Loucy (cell line): ENCODE data around the gene CHCHD6.

Source experiments
- H2AFZ ChIP-seq: fragments of 200-600 bp; sonication (generic); 2 replicates; pipeline ENCODE4 v1.6.0; 2016; ENCODE audit warnings: antibody characterized with exemption, mild to moderate bottlenecking, low read length, moderate library complexity
- H3F3A ChIP-seq: fragments of 200-600 bp; 2 replicates; pipeline ENCODE4 v1.6.0; 2016; ENCODE audit warnings: antibody characterized with exemption, low read depth, mild to moderate bottlenecking
- H3K27me3 ChIP-seq: fragments of 200-600 bp; sonication (generic); 2 replicates; pipeline ENCODE4 v1.6.1; 2014; ENCODE audit warnings: low read length, mild to moderate bottlenecking; ENCODE audit not compliant: insufficient read depth, poor library complexity, severe bottlenecking
- H3K36me3 ChIP-seq: fragments of 200-600 bp; sonication (generic); 2 replicates; pipeline ENCODE4 v1.6.1; 2016; ENCODE audit warnings: low read length; ENCODE audit not compliant: insufficient read depth
- H3K4me1 ChIP-seq: fragments of 200-600 bp; sonication (generic); 2 replicates; pipeline ENCODE4 v1.5.1; 2014; ENCODE audit warnings: low read length, mild to moderate bottlenecking; ENCODE audit not compliant: insufficient read depth, poor library complexity, severe bottlenecking
- H3K4me2 ChIP-seq: fragments of 200-600 bp; sonication (generic); 2 replicates; pipeline ENCODE4 v1.6.0; 2014; ENCODE audit warnings: antibody characterized with exemption, low read length, low read depth, mild to moderate bottlenecking; ENCODE audit not compliant: poor library complexity, severe bottlenecking
- H3K4me3 ChIP-seq: fragments of 200-600 bp; sonication (generic); 2 replicates; pipeline ENCODE4 v1.5.1; 2014; ENCODE audit warnings: low read length, mild to moderate bottlenecking, mixed read lengths; ENCODE audit not compliant: poor library complexity, severe bottlenecking
- H3K79me2 ChIP-seq: fragments of 200-600 bp; sonication (generic); 2 replicates; pipeline ENCODE4 v1.6.1; 2014; ENCODE audit warnings: low read length; ENCODE audit not compliant: insufficient read depth
- H3K9ac ChIP-seq: fragments of 200-600 bp; sonication (generic); 2 replicates; pipeline ENCODE4 v1.6.0; 2014; ENCODE audit warnings: mild to moderate bottlenecking, low read depth, low read length, moderate library complexity; ENCODE audit not compliant: poor library complexity, severe bottlenecking
- H3K9me2 ChIP-seq: fragments of 200-600 bp; sonication (generic); replicated peaks from 2 replicates; pipeline ENCODE4 v1.6.1; 2016; ENCODE audit warnings: low read depth, low read length, mixed read lengths
- H3K9me3 ChIP-seq: fragments of 200-600 bp; sonication (generic); 2 replicates; pipeline ENCODE4 v1.6.1; 2014; ENCODE audit warnings: mild to moderate bottlenecking, antibody characterized with exemption, low read length, low read depth; ENCODE audit not compliant: insufficient read depth
- H4K20me1 ChIP-seq: fragments of 200-600 bp; sonication (generic); 2 replicates; pipeline ENCODE4 v1.6.0; 2014; ENCODE audit warnings: antibody characterized with exemption, low read length, mild to moderate bottlenecking; ENCODE audit not compliant: insufficient read depth, poor library complexity, severe bottlenecking
- EZH2phosphoT487 ChIP-seq: fragments of 200-600 bp; IDR thresholded peaks from 2 replicates; pipeline ENCODE4 v1.6.1; 2018; ENCODE audit warnings: antibody characterized with exemption, mild to moderate bottlenecking, moderate library complexity, borderline replicate concordance
- TF ChIP-seq, protein P1 (sequence below): fragments of 200-600 bp; sonication (generic); conservative IDR thresholded peaks from 2 replicates; pipeline ENCODE4 v1.5.1; 2014; ENCODE audit warnings: mild to moderate bottlenecking, antibody characterized with exemption, low read length

CHCHD6 gene

DNA sequence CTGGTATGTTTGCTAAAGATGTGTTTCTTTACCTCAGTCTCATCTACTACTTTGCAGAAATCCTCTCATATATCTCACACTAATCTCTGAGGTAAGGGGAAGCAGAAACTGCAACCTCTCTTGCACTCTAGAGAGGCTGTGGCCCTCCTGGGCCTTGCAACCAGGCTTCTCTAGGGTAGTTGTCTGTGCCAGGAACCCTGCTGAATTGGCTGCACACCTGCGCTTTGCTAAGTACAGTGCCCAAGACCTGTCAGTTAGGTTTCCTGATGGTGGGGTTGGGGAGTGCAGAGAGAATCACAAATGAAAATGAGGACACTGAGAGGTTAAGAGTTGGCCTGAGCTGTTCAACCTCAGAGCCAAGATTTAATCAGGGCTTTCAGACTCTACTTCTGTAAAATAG, 161.7 kb downstream of the CHCHD6 start:
- no peaks in the 10 kb centered on the region for H3K9me3 ChIP-seq
- no peaks in the 10 kb centered on the region for H3K27me3 ChIP-seq
- H4K20me1 ChIP-seq, result no peaks in the 10 kb centered on the region
- no peaks in the 10 kb centered on the region for H3K9me2 ChIP-seq
- H3F3A ChIP-seq, result no peaks in the 10 kb centered on the region
- no peak overlapping the region for H3K9ac ChIP-seq
- TF ChIP-seq, protein P1, sequence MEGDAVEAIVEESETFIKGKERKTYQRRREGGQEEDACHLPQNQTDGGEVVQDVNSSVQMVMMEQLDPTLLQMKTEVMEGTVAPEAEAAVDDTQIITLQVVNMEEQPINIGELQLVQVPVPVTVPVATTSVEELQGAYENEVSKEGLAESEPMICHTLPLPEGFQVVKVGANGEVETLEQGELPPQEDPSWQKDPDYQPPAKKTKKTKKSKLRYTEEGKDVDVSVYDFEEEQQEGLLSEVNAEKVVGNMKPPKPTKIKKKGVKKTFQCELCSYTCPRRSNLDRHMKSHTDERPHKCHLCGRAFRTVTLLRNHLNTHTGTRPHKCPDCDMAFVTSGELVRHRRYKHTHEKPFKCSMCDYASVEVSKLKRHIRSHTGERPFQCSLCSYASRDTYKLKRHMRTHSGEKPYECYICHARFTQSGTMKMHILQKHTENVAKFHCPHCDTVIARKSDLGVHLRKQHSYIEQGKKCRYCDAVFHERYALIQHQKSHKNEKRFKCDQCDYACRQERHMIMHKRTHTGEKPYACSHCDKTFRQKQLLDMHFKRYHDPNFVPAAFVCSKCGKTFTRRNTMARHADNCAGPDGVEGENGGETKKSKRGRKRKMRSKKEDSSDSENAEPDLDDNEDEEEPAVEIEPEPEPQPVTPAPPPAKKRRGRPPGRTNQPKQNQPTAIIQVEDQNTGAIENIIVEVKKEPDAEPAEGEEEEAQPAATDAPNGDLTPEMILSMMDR, result no peak
- TF ChIP-seq EZH2phosphoT487, result no peak
- no peaks in the 10 kb centered on the region for H3K4me1 ChIP-seq
- H3K4me2 ChIP-seq, result no peak overlapping the region
- no peaks in the 10 kb centered on the region for H3K79me2 ChIP-seq
- no peak overlapping the region for H3K4me3 ChIP-seq
- no peak overlapping the region for H2AFZ ChIP-seq
- H3K36me3 ChIP-seq, result no peaks in the 10 kb centered on the region; the same call in 1 of the 2 replicates

DNA sequence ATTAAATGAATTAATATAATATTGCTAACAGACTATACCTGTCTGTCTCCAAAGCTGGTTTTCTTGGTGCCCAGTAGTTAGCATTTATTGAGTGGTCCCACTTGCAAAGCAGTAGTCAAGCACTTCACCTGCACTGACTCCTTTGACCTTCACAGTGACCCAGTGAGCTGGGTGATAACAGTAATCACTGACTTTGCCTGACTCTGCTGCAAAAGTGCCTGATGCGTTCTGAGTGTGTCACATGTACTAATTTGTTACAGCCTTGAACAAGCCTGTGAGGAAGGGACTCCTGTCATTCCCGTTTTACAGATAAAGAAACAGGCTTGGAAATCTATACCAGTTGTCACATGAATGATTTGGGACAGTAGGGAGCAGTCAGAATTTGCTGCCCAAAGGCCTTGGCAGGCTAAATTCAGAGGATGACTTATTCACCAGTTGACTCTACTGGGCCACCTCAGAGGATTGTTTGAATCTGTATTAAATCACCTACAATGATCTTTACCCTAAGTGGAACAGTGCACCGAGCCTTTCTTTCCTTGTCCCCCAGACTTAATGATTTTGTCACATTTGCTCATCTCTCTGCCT, 162.2 kb downstream of the CHCHD6 start:
- no peaks in the 10 kb centered on the region for H3K9me2 ChIP-seq
- no peak overlapping the region for H3K9ac ChIP-seq
- H3K79me2 ChIP-seq, result no peaks in the 10 kb centered on the region
- H3K4me3 ChIP-seq, result no peak overlapping the region
- no peaks in the 10 kb centered on the region for H4K20me1 ChIP-seq
- H3K36me3 ChIP-seq, result no peaks in the 10 kb centered on the region; the same call in 1 of the 2 replicates
- no peak overlapping the region for H2AFZ ChIP-seq
- H3K27me3 ChIP-seq, result no peaks in the 10 kb centered on the region
- no peaks in the 10 kb centered on the region for H3K4me1 ChIP-seq
- H3K4me2 ChIP-seq, result no peak overlapping the region
- no peaks in the 10 kb centered on the region for H3K9me3 ChIP-seq
- H3F3A ChIP-seq, result no peaks in the 10 kb centered on the region
- TF ChIP-seq, protein P1, result no peak

DNA sequence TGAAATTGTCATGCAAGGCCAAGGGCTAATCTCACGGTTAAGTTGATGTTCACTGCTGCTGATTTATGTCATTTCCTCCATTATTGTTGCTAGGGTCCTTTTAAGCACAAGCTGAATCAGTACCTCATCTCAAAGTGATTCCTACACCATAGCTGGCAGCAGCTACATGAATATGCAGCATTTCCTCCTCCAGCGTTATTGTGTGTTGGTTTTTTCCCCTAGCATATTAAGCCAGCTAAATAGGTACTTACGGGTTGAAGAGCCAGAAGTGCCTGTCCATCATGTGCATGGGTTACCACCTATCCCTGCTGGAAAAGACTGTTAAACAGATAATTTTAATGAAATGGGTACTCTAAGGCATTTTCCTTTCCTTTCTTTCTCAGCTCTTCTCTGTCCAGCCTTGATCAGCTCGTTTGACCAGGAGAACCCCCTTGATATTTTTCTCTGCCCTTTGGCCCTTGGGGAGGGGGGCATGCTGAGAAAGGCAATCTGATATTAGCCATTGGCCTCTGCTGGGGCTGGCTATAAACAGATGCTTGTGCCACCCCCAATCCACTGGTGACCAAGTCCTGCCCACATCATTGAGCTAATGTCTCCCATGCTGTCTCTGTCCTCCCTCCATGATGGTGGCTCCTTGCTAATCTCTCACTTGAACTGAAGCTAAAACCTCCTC, 163.3 kb downstream of the CHCHD6 start:
- H4K20me1 ChIP-seq, result no peaks in the 10 kb centered on the region
- no peaks in the 10 kb centered on the region for H3K79me2 ChIP-seq
- H3K9me2 ChIP-seq, result no peaks in the 10 kb centered on the region
- no peak overlapping the region for H2AFZ ChIP-seq
- no peak overlapping the region for H3K4me3 ChIP-seq
- no peaks in the 10 kb centered on the region for H3K9me3 ChIP-seq
- no peaks in the 10 kb centered on the region for H3K27me3 ChIP-seq
- no peaks in the 10 kb centered on the region for H3K4me1 ChIP-seq
- H3K9ac ChIP-seq, result no peak overlapping the region
- no peaks in the 10 kb centered on the region for H3F3A ChIP-seq
- no peak overlapping the region for H3K4me2 ChIP-seq
- no peaks in the 10 kb centered on the region; the same call in 1 of the 2 replicates for H3K36me3 ChIP-seq
- TF ChIP-seq, protein P1, result no peak
- TF ChIP-seq EZH2phosphoT487, result no peak
